Right lobe of liver (tissue), 6 donors: ENCODE data around the gene ERC2. TPM values are rescaled to one million over a fixed set of nuclear protein-coding genes. Genes with fewer than 3 reads are reported as not detected.
A peak's percentile ranks its signal among the peaks of the same experiment; 100 is the strongest.

Experiments used
- ATAC-seq, 4 donors: fragments of 200-7000 bp; cut with Tn5 transposase; one replicate each; pipeline ENCODE4 v1.9.1; 2020; ENCODE audit warnings: mild to moderate bottlenecking in 4 of 4, moderate library complexity in 4 of 4
- DNase-seq, 3 donors: peaks; one replicate each; pipeline ENCODE4 v3.0.0-alpha.2; 2020
- H3K27ac ChIP-seq, 3 donors: fragments of 200-600 bp; one replicate each; pipeline ENCODE4 v1.8.0; 2022
- H3K27me3 ChIP-seq, 2 donors: fragments of 200-600 bp; one replicate each; pipeline ENCODE4 v1.8.0; 2022
- H3K36me3 ChIP-seq, 4 donors: fragments of 200-600 bp; sonication (generic) in 1 of 4; one replicate each; pipeline versions ENCODE4 v1.5.1 to v1.8.0; 2017 to 2022; ENCODE audit warnings: control low read depth in 1 of 4
- H3K4me1 ChIP-seq, 4 donors: fragments of 200-600 bp; sonication (generic) in 1 of 4; one replicate each; pipeline versions ENCODE4 v1.5.1 to v1.8.0; 2017 to 2022; ENCODE audit warnings: control low read depth in 1 of 4
- H3K4me3 ChIP-seq, 3 donors: fragments of 200-600 bp; one replicate each; pipeline ENCODE4 v1.8.0; 2022
- H3K9me3 ChIP-seq, 4 donors: fragments of 200-600 bp; sonication (generic) in 1 of 4; one replicate each; pipeline versions ENCODE4 v1.5.1 to v1.8.0; 2017 to 2022; ENCODE audit warnings: control low read depth in 1 of 4
- POLR2A ChIP-seq: fragments of 450-650 bp; IDR thresholded peaks from one replicate; pipeline ENCODE4 v1.6.1; 2017; ENCODE audit warnings: antibody characterized with exemption, mild to moderate bottlenecking
- WGBS: methylation state at CpG from one replicate; pipeline ENCODE4 v1.1.6; 2018; ENCODE audit warnings: low coverage, low lambda C conversion rate; ENCODE audit not compliant: insufficient coverage; ENCODE audit errors: missing lambda C conversion rate; 5-methylcytosine and 5-hydroxymethylcytosine counted together
- intact Hi-C, 2 donors: fragments of 100-400 bp; cut with DNase I; formaldehyde crosslinking; loops; one replicate each; pipeline versions ENCODE4 v1.11.2 to v1.14.1; 2022
- total RNA-seq, 6 experiments: library from RNA; depleted of rRNA in 2 of 6; stranded (reverse); fragments of >200 nt in 2 of 6; fragmentation: NEBNext Ultra II Directional in 3 of 6; extraction: Animal tissue kit (Norgen Biotek cat#: 25700) in 3 of 6; gene quantifications; one replicate each; pipeline versions ENCODE4 v1.1.0 to v1.2.4, GENCODE V29; 2016 to 2023
- TF ChIP-seq, protein P1 (sequence below), 4 donors: fragments of 200-600 bp in 3 of 4; fragments of 450-650 bp in 1 of 4; IDR thresholded peaks; one replicate each; pipeline versions ENCODE4 v1.5.1 to v1.8.0; 2016 to 2022; ENCODE audit warnings: antibody characterized with exemption in 4 of 4, mild to moderate bottlenecking in 2 of 4
- donor health status: DM: no; HTN: yes; CAD: no.
- donor health status: DM: no; HTN: no; CAD: no.
- donor health status: DM: no; HTN: no; CAD: no.
- donor health status: DM: no; HTN: yes; CAD: no.
- donor health status: DM: no; HTN: yes; CAD: no.

Gene ERC2
- total RNA-seq, 6 experiments from 2014 or later, result not detected

DNA sequence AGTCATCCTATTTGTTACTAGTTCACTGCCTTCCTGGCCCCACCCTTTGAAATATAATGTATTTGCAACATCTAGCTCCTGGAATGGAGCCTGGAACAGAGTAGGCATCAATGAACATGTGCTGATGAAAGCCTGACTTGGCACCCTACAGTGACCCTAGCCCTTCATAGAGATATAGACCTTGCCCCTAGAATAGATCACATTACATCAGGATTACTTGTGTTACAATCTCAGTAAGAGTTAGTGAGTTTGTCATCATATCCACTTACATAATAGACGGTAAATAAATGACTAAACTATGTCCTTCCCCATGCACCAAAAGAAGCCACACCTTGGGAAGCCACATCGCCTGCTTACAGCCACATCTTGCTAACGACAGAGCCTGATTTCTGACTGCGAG lies 870.6 kb downstream of the ERC2 start:
- no peak overlapping the region for H3K27ac ChIP-seq
- DNase-seq, result peak in 1 of 3 donors; percentile 66
- 43% methylated on average over 3 of the region's 4 CpGs for WGBS
- intact Hi-C loops, result no loop called here
- H3K9me3 ChIP-seq, result no peaks in the 10 kb centered on the region
- TF ChIP-seq, protein P1, sequence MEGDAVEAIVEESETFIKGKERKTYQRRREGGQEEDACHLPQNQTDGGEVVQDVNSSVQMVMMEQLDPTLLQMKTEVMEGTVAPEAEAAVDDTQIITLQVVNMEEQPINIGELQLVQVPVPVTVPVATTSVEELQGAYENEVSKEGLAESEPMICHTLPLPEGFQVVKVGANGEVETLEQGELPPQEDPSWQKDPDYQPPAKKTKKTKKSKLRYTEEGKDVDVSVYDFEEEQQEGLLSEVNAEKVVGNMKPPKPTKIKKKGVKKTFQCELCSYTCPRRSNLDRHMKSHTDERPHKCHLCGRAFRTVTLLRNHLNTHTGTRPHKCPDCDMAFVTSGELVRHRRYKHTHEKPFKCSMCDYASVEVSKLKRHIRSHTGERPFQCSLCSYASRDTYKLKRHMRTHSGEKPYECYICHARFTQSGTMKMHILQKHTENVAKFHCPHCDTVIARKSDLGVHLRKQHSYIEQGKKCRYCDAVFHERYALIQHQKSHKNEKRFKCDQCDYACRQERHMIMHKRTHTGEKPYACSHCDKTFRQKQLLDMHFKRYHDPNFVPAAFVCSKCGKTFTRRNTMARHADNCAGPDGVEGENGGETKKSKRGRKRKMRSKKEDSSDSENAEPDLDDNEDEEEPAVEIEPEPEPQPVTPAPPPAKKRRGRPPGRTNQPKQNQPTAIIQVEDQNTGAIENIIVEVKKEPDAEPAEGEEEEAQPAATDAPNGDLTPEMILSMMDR (IDR thresholded peaks at IDR 0.05), result no peak
- no peak for TF ChIP-seq POLR2A
- peak; percentile 80 to 96 (median 91) for ATAC-seq
- no peaks in the 10 kb centered on the region for H3K4me1 ChIP-seq
- no peak overlapping the region for H3K4me3 ChIP-seq
- H3K27me3 ChIP-seq, result no peaks in the 10 kb centered on the region
- no peaks in the 10 kb centered on the region for H3K36me3 ChIP-seq

DNA sequence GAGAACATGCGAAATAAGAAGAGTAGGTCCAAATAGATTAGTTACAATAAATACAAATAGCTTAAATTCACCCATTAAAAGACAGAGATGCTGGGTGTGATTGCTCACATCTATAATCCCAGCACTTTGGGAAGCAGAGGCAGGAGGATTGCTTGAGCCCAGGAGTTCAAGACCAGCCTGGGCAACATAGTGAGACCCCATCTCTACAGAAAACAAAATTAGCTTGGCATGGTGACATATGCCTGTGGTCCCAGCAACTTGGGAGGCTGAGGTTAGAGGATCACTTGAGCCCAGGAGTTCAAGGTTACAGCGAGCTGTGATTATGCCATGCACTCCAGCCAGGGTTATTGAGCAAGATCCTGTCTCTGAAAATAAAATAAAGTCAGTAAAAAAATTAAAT lies 872.1 kb downstream of the ERC2 start:
- WGBS, result 56% methylated on average over 2 of the region's 2 CpGs
- no peak for ATAC-seq
- H3K9me3 ChIP-seq, result no peaks in the 10 kb centered on the region

DNA sequence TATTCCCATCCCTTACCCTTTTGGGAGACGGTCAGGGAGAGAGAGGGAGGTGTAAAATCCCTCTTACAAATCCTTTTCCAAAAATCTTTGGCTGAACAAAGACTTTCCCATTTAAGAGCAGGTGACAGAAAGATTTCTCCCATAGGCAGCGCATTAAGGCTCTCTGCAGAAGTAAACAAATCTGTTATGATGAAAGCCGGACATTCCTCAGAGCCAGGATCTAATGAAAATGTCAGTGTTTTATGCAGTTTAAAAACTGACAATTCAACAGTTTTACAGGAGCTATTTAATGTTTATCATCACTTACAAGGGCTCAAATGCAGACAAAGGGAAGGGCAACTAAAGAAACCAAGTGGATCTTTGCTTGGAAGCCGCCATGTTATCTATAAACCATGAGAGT lies 872.8 kb downstream of the ERC2 start:
- TF ChIP-seq POLR2A, result no peak
- TF ChIP-seq, protein P1 (IDR thresholded peaks at IDR 0.05), result no peak
- Histone ChIP-seq H3K4me3 (no peak overlapping the region), H3K27ac (no peak overlapping the region), H3K4me1 (no peaks in the 10 kb centered on the region), H3K9me3 (no peaks in the 10 kb centered on the region), H3K36me3 (no peaks in the 10 kb centered on the region), H3K27me3 (no peaks in the 10 kb centered on the region)
- ATAC-seq (no peak), DNase-seq (no peak)
- intact Hi-C loops, result no loop called here
- 77% methylated on average over 4 of the region's 4 CpGs for WGBS

More for the DNA sequence above, 872.1 kb downstream of the ERC2 start:
- Histone ChIP-seq H3K27me3 (no peaks in the 10 kb centered on the region), H3K27ac (no peak overlapping the region), H3K36me3 (no peaks in the 10 kb centered on the region), H3K4me1 (no peaks in the 10 kb centered on the region), H3K4me3 (no peak overlapping the region)
- no peak for TF ChIP-seq POLR2A
- TF ChIP-seq, protein P1 (IDR thresholded peaks at IDR 0.05), result no peak
- no peak for DNase-seq
- intact Hi-C loops, result no loop called here

DNA sequence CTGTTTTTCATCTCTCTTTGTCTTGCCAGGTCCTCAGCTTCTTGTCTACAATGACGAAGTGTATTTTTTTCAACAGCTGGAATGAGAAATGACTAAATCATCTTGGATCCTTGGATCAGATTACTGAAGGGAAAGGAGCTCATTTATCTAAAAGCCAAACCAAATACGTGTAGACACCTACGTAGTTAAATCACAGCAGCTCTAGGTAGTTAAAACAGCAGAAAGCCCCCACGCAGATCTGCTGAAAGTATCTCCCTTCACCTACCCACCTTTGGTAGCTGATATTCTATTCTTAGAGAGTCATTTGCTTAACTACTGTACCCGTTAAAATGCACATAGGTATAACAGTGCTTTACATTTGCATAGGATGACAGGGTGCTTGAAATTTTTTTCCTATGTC lies 875.7 kb downstream of the ERC2 start:
- no peaks in the 10 kb centered on the region for H3K27me3 ChIP-seq
- H3K36me3 ChIP-seq, result no peaks in the 10 kb centered on the region
- TF ChIP-seq POLR2A, result no peak
- TF ChIP-seq, protein P1 (IDR thresholded peaks at IDR 0.05), result no peak
- no peak overlapping the region for H3K27ac ChIP-seq
- H3K4me1 ChIP-seq, result peaks cover 0 to 5% (median 2%) of the 10 kb centered on the region in 4 donors
- no peaks in the 10 kb centered on the region for H3K9me3 ChIP-seq
- intact Hi-C loops, result no loop called here
- no peak for DNase-seq
- no peak for ATAC-seq
- 83% methylated on average over 5 of the region's 5 CpGs for WGBS
- no peak overlapping the region for H3K4me3 ChIP-seq

DNA sequence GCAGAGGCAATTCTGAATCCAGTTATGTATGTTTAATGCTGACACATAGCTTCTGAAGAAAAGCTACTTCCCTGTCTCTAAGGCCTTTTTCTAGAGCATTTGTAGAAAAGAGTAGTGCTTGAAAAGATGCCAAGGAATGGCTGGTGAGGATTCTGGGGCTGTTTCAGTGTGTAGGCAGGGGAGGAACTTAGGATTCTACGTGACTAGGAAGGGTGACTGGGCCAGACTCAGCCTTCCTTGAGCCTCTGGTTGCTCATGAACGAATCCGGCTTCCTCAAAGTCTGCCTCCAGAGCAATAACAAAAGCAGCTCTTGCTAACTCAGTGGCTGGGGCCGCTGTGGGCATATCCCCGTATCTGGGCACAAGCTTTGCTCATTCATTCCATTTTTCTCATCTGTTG lies 876.4 kb downstream of the ERC2 start:
- TF ChIP-seq POLR2A, result no peak
- TF ChIP-seq, protein P1 (IDR thresholded peaks at IDR 0.05), result no peak
- H3K27ac ChIP-seq, result no peak overlapping the region
- ATAC-seq (peak; percentile 34 to 64 (median 56)), DNase-seq (no peak)
- WGBS, result 82% methylated on average over 5 of the region's 5 CpGs
- H3K36me3 ChIP-seq, result no peaks in the 10 kb centered on the region
- H3K4me1 ChIP-seq, result peaks cover 0 to 12% (median 2%) of the 10 kb centered on the region in 4 donors
- no peak overlapping the region for H3K4me3 ChIP-seq
- intact Hi-C loops, result no loop called here
- H3K9me3 ChIP-seq, result no peaks in the 10 kb centered on the region
- H3K27me3 ChIP-seq, result no peaks in the 10 kb centered on the region
